Measurements from ENCODE around the gene GLP2R.

Gene GLP2R

GRCh38 chr17:9893411-9894012 lies 67.8 kb downstream of the GLP2R start:
- TF ChIP-seq PBX3 (CRISPR knock-in tag; IDR thresholded peaks at IDR 0.05), result no peak
- no peak for TF ChIP-seq ZNF133 (tag by site-specific recombination; IDR thresholded peaks at IDR 0.05)
- ChIA-PET CTCF (interaction anchor here (0.8 to 1.6 kb wide), 4 partner anchors 13 to 91 kb away, joined by 3 to 4 read pairs (median 3); no protein-coding TSS in a partner anchor), POLR2A (interaction anchor here (0.6 kb wide), 1 partner anchor 11 kb away, joined by 7 read pairs; the partner anchor contains the start of gene RCVRN)
- Histone ChIP-seq H3K4me3 (ENCODE audit: low read depth, low read length) (no peak overlapping the region), H3K36me3 (ENCODE audit: control insufficient read depth in 2 of 2, insufficient read depth in 1 of 2, low read length in 2 of 2) (no peaks in the 10 kb centered on the region), H3K4me1 (ENCODE audit: control insufficient read depth, insufficient read depth, low read length) (no peaks in the 10 kb centered on the region), H3K27ac (ENCODE audit: extremely low read depth, low read depth, low read length) (no peak overlapping the region), H3K9me3 (ENCODE audit: control insufficient read depth, insufficient read depth, low read depth, low read length) (no peaks in the 10 kb centered on the region)

- Histone ChIP-seq H3K27ac (ENCODE audit: extremely low read depth, low read depth, low read length) (no peak overlapping the region), H3K4me3 (ENCODE audit: low read depth, low read length) (no peak overlapping the region), H3K36me3 (ENCODE audit: control insufficient read depth in 2 of 2, insufficient read depth in 1 of 2, low read length in 2 of 2) (no peaks in the 10 kb centered on the region), H3K9me3 (ENCODE audit: control insufficient read depth, insufficient read depth, low read depth, low read length) (no peaks in the 10 kb centered on the region), H3K4me1 (ENCODE audit: control insufficient read depth, insufficient read depth, low read length) (no peaks in the 10 kb centered on the region)
- POLR2A ChIA-PET, result no interaction called here
- no peak for TF ChIP-seq KLF16 (tag by site-specific recombination; IDR thresholded peaks at IDR 0.05)
- TF ChIP-seq ZBTB7A (tag by site-specific recombination; IDR thresholded peaks at IDR 0.05; ENCODE audit: low read depth), result no peak
- no peak for TF ChIP-seq ZNF362 (tag by site-specific recombination; IDR thresholded peaks at IDR 0.05)
- TF ChIP-seq AEBP2 (tag by site-specific recombination; IDR thresholded peaks at IDR 0.05; ENCODE audit: borderline replicate concordance), result no peak
- TF ChIP-seq ZNF335 (tag by site-specific recombination; conservative IDR thresholded peaks at IDR 0.05), result no peak
- TF ChIP-seq ZNF354C (tag by site-specific recombination; IDR thresholded peaks at IDR 0.05; ENCODE audit: borderline replicate concordance, low read depth), result no peak
- no peak for TF ChIP-seq ZNF248 (tag by site-specific recombination; IDR thresholded peaks at IDR 0.05)
- CTCF ChIA-PET, result interaction anchor here (1.0 to 1.7 kb wide), 5 partner anchors 15 to 92 kb away, joined by 3 to 5 read pairs (median 3); no protein-coding TSS in a partner anchor
These were observed 68.5 kb downstream of the GLP2R start for GRCh38 chr17:9894231-9894630.

- CTCF ChIA-PET, result interaction anchor here (1.0 to 1.7 kb wide), 2 partner anchors 29 to 33 kb away, joined by 3 to 5 read pairs; no protein-coding TSS in a partner anchor
- H3K9me3 ChIP-seq (ENCODE audit: control insufficient read depth, insufficient read depth, low read depth, low read length), result no peaks in the 10 kb centered on the region
- H3K4me3 ChIP-seq (ENCODE audit: low read depth, low read length), result no peak overlapping the region
- no peaks in the 10 kb centered on the region for H3K4me1 ChIP-seq (ENCODE audit: control insufficient read depth, insufficient read depth, low read length)
- H3K27ac ChIP-seq (ENCODE audit: extremely low read depth, low read depth, low read length), result no peak overlapping the region
- POLR2A ChIA-PET, result no interaction called here
- H3K36me3 ChIP-seq (ENCODE audit: control insufficient read depth in 2 of 2, insufficient read depth in 1 of 2, low read length in 2 of 2), result no peaks in the 10 kb centered on the region
- no peak for TF ChIP-seq ZNF341 (tag by site-specific recombination; IDR thresholded peaks at IDR 0.05; ENCODE audit: low read depth)
- TF ChIP-seq ZEB2 (tag by site-specific recombination; IDR thresholded peaks at IDR 0.05), result no peak
- TF ChIP-seq ELK4 (IDR thresholded peaks at IDR 0.05; ENCODE audit: borderline replicate concordance, low read depth, low read length), result no peak
- no peak for TF ChIP-seq ZNF404 (tag by site-specific recombination; IDR thresholded peaks at IDR 0.05)
- no peak for TF ChIP-seq HOXD13 (CRISPR knock-in tag; IDR thresholded peaks at IDR 0.05; ENCODE audit: borderline replicate concordance)
- no peak for TF ChIP-seq RBAK (tag by site-specific recombination; IDR thresholded peaks at IDR 0.05)
- no peak for TF ChIP-seq ZNF544 (tag by site-specific recombination; IDR thresholded peaks at IDR 0.05)
- no peak for TF ChIP-seq ZNF580 (tag by site-specific recombination; IDR thresholded peaks at IDR 0.05)
- no peak for TF ChIP-seq ZNF664 (tag by site-specific recombination; IDR thresholded peaks at IDR 0.05)
- no peak for TF ChIP-seq ZSCAN30 (tag by site-specific recombination; IDR thresholded peaks at IDR 0.05)
- TF ChIP-seq ZNF214 (tag by site-specific recombination; IDR thresholded peaks at IDR 0.05; ENCODE audit: borderline replicate concordance), result no peak
- TF ChIP-seq KLF17 (tag by site-specific recombination; IDR thresholded peaks at IDR 0.05), result no peak
These were observed 70.2 kb downstream of the GLP2R start for GRCh38 chr17:9895923-9896322.
